ENCODE results near the gene STXBP2. TPM values are rescaled to one million over a fixed set of nuclear protein-coding genes. Genes with fewer than 3 reads are reported as not detected.

The STXBP2 gene
- total RNA-seq, 1 donor from 2014 or later: 97.7 TPM

- Mint-ChIP-seq H3K27me3 (ENCODE audit: low read depth) (no peaks in the 10 kb centered on the region), H3K27ac (no peak overlapping the region), H3K4me1 (peaks cover 8% of the 10 kb centered on the region), H3K4me3 (no peak overlapping the region), H3K9me3 (no peaks in the 10 kb centered on the region), H3K36me3 (peaks cover 30% of the 10 kb centered on the region)
- TF ChIP-seq CTCF (IDR thresholded peaks at IDR 0.05; ENCODE audit: unreplicated experiment): no peak
- no peak for DNase-seq (ENCODE audit: low spot score in 2 of 2, unreplicated experiment in 2 of 2)
Measured at GRCh38 chr19:7620442-7621412, 16.2 kb upstream of the STXBP2 start.

- Mint-ChIP-seq H3K27ac (no peak overlapping the region), H3K4me1 (peaks cover 11% of the 10 kb centered on the region), H3K9me3 (no peaks in the 10 kb centered on the region), H3K36me3 (peaks cover 30% of the 10 kb centered on the region), H3K4me3 (no peak overlapping the region), H3K27me3 (ENCODE audit: low read depth) (no peaks in the 10 kb centered on the region)
- DNase-seq (ENCODE audit: low spot score in 2 of 2, unreplicated experiment in 2 of 2): no peak
- no peak for TF ChIP-seq CTCF (IDR thresholded peaks at IDR 0.05; ENCODE audit: unreplicated experiment)
Measured at GRCh38 chr19:7622933-7623685, 13.8 kb upstream of the STXBP2 start.

GRCh38 chr19:7623725-7624603 lies 12.9 kb upstream of the STXBP2 start:
- Mint-ChIP-seq H3K27me3 (ENCODE audit: low read depth) (no peaks in the 10 kb centered on the region), H3K27ac (no peak overlapping the region), H3K9me3 (no peaks in the 10 kb centered on the region), H3K4me3 (no peak overlapping the region), H3K36me3 (peaks cover 22% of the 10 kb centered on the region), H3K4me1 (peaks cover 11% of the 10 kb centered on the region)
- DNase-seq (ENCODE audit: low spot score in 2 of 2, unreplicated experiment in 2 of 2): no peak
- TF ChIP-seq CTCF (IDR thresholded peaks at IDR 0.05; ENCODE audit: unreplicated experiment): no peak

- no peak for DNase-seq (ENCODE audit: low spot score in 2 of 2, unreplicated experiment in 2 of 2)
- peaks cover 20% of the 10 kb centered on the region for H3K4me1 Mint-ChIP-seq
- no peak overlapping the region for H3K27ac Mint-ChIP-seq
- H3K4me3 Mint-ChIP-seq: no peak overlapping the region
- H3K9me3 Mint-ChIP-seq: no peaks in the 10 kb centered on the region
- H3K36me3 Mint-ChIP-seq: peaks cover 25% of the 10 kb centered on the region
- no peak for TF ChIP-seq CTCF (IDR thresholded peaks at IDR 0.05; ENCODE audit: unreplicated experiment)
- H3K27me3 Mint-ChIP-seq (ENCODE audit: low read depth): no peaks in the 10 kb centered on the region
Measured at GRCh38 chr19:7624810-7625209, 12.1 kb upstream of the STXBP2 start.

GRCh38 chr19:7625763-7626372 lies 11.0 kb upstream of the STXBP2 start:
- Mint-ChIP-seq H3K9me3 (no peaks in the 10 kb centered on the region), H3K4me3 (no peak overlapping the region), H3K27me3 (ENCODE audit: low read depth) (no peaks in the 10 kb centered on the region), H3K36me3 (peaks cover 25% of the 10 kb centered on the region), H3K4me1 (peaks cover 29% of the 10 kb centered on the region), H3K27ac (no peak overlapping the region)
- no peak for DNase-seq (ENCODE audit: low spot score in 2 of 2, unreplicated experiment in 2 of 2)
- TF ChIP-seq CTCF (IDR thresholded peaks at IDR 0.05; ENCODE audit: unreplicated experiment): no peak
